CD4-positive, alpha-beta T cell treated with Interleukin-6 at 100 ng/mL for 8 hours (primary cell): Measurements from ENCODE around the gene IPPK.

ENCODE experiments used
- DNase-seq: peaks from one replicate; pipeline ENCODE4 v3.0.0-alpha.2; 2020; ENCODE audit warnings: mixed read lengths, low spot score

The IPPK gene

DNA sequence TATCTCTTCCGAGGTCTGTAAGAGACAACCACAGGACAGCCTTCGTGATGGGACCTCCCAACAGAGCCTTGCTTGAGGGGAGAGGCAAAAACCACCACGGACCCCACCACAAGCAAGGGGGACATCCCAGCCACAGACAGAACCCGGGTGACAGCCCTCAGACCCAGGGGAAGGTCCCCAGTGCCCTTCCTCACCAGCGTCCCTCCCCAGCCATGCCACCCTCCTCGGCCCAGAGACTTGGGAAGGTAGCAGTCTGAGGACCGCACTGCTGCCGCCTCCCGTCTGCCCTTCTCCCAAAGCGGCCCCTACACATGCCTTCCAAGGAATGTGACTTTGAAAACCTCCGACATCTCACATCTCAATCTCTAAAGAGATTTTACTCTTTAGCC lies 13.4 kb downstream of the IPPK start:
- no peak for DNase-seq

GRCh38 chr9:92655896-92656536 lies 13.9 kb downstream of the IPPK start:
- no peak for DNase-seq

GRCh38 chr9:92655366-92655765 lies 14.6 kb downstream of the IPPK start:
- DNase-seq = no peak

- no peak for DNase-seq
Measured at GRCh38 chr9:92654481-92655301, 15.2 kb downstream of the IPPK start.

- DNase-seq = no peak
Measured at GRCh38 chr9:92652461-92652860, 17.5 kb downstream of the IPPK start.

- no peak for DNase-seq
Measured at GRCh38 chr9:92650839-92651621, 18.9 kb downstream of the IPPK start.

GRCh38 chr9:92650296-92650695 lies 19.6 kb downstream of the IPPK start:
- no peak for DNase-seq

GRCh38 chr9:92649007-92649406 lies 20.9 kb downstream of the IPPK start:
- no peak for DNase-seq

- DNase-seq = no peak
Measured at GRCh38 chr9:92648474-92648971, 21.4 kb downstream of the IPPK start.

- DNase-seq = no peak
Measured at GRCh38 chr9:92647671-92648473, 22.1 kb downstream of the IPPK start.

- no peak for DNase-seq
Measured at GRCh38 chr9:92645041-92645440, 24.9 kb downstream of the IPPK start.

- DNase-seq = no peak
Measured at GRCh38 chr9:92644278-92644677, 25.7 kb downstream of the IPPK start.

- no peak for DNase-seq
Measured at GRCh38 chr9:92642564-92642963, 27.4 kb downstream of the IPPK start.

GRCh38 chr9:92642041-92642451 lies 27.9 kb downstream of the IPPK start:
- no peak for DNase-seq

DNA sequence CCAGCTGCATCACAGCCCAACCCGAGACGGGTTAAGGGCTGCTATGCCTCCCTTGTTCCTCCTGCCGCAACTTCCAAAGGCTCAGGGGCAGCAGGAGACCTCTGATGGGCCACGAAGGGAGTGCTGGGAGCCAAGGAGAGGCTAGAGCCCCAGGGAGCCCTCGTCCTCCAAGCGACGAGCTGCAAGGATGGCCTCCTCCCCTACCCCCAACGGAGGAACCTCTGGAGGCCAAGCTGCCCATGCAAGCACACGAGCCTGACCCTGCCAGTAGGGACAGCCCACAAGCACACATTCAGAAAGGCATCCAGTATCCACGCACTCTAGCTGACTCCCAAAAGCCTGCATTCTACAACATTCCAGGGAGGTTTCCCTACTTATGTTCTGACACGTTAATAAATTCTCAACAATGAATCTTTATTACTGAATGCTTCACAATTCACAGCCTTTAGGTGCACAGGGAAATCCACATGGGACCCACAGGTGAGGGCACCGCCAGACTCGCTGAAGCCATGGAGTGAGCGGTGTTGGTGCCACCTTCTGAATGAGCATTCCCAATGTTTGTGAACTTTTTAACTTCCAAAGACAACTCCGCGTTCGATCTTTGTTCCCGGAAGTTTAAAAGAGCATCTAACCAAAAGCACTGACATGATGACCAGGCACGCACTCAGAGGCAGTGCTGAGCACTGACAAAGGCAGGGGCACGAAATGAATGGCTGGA lies 28.7 kb downstream of the IPPK start:
- no peak for DNase-seq

- no peak for DNase-seq
Measured at GRCh38 chr9:92640398-92641091, 29.4 kb downstream of the IPPK start.

DNA sequence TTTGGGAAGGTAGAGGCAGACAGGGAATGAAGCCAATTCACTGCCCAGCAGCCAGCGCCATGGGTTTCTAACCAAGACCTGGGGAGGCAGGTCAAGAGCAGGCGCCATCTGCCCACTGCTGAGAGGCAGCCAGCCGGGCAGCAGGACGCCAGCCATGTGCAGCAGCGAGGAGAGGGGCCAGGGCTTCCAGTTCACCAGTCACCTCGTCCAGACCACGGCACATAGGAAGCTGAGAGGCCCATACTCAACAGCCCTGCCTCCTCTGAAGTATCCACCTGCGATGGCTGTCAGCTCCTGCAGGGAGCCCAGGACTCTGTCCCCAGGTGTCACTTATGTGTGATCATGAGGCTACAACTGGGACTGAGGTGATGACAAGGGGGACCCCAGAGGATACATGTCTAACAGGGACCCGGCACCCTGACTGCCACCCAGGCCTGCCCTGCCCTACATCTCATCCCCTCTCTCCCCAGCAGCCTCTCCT lies 30.1 kb downstream of the IPPK start:
- no peak for DNase-seq

GRCh38 chr9:92639124-92639523 lies 30.8 kb downstream of the IPPK start:
- DNase-seq = no peak

DNA sequence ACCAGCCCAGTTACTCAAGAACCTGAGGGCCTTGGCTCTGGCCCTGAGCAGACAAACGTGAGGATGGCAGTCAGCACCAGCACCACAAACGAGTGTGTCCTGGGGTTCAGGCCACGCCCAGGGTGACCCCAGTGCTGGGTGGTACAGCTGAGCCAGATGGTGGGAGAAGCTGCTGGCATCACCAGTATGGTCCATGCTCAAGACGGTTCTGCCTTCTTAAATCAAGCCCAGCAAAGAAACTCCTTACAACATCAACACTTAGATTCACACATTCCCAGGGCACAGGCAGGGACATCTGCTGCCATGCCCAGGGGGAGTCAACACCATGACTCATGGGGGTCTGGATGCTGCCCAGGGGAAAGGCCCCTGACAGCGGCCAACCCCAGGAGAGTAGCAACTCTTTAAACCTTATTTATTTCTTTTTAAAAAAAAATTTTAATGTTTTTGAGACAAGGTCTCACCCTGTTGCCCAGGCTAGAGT lies 31.3 kb downstream of the IPPK start:
- DNase-seq = no peak
